GM21423 (cell line): ENCODE measurements around the gene BCL10.

Source experiments
- ATAC-seq: cut with Tn5 transposase; IDR thresholded peaks from one replicate; pipeline ENCODE4 v1.9.1; 2021; ENCODE audit warnings: mild to moderate bottlenecking, moderate library complexity; ENCODE audit not compliant: unreplicated experiment

The BCL10 gene

DNA sequence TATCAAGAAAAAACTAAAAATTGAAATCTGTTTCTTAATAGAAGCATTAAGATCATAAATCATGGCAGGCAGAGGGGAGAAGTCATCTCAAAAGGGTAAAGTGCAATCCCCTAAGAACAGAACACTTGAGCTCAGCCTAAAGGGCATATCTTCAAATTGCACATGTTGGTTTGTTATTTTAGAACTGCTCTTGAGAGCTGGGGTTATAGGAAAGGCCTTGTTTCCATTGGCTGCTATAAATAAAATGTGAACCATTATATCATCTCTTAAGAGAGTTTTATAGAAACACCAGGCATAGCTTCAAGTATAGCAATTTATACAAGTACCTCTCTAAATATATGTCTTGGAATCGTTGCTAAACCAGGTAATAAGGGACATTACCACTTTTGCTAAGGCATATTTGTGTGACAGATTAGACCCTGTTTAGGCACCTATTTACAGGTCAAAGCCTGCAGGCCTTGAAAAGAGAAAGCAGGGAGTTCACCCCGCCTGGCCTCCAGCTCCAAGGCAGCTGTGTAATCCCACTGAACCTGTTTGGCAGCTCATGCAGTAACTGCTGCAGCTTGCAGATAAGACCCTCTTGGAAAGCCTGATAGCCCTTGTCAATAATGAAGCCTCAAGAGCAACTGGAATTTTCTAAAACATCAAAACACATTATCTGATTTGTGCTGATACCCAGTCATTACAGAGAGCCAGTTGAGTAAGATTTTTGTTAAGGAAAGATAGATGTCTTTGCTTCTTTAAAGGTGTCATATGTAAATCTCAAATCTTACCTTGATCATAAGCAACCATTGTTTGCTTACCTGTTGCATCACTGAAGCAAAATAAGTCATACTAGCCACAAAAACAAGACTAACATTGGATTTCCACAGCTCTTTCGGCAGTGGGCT is 51.5 kb downstream of the BCL10 start:
- no peak for ATAC-seq

GRCh38 chr1:85224295-85224694 is 52.1 kb downstream of the BCL10 start:
- no peak for ATAC-seq

GRCh38 chr1:85223334-85223733 is 53.1 kb downstream of the BCL10 start:
- no peak for ATAC-seq

- no peak for ATAC-seq
Observed at GRCh38 chr1:85220756-85221201, 55.7 kb downstream of the BCL10 start.

- no peak for ATAC-seq
Observed at GRCh38 chr1:85219853-85220610, 56.4 kb downstream of the BCL10 start.

- ATAC-seq = no peak
Observed at GRCh38 chr1:85216697-85217096, 59.7 kb downstream of the BCL10 start.
